HG03571 (cell line): Measurements from ENCODE around the gene GLB1L2.

Experiments used
- ATAC-seq: cut with Tn5 transposase; IDR thresholded peaks from one replicate; pipeline ENCODE4 v1.9.1; 2021; ENCODE audit not compliant: unreplicated experiment

GLB1L2 gene

GRCh38 chr11:134364261-134364660 lies 32.5 kb downstream of the GLB1L2 start:
- ATAC-seq = no peak

GRCh38 chr11:134365011-134365925 lies 33.5 kb downstream of the GLB1L2 start:
- ATAC-seq = no peak

- no peak for ATAC-seq
Observed at GRCh38 chr11:134366254-134366653, 34.5 kb downstream of the GLB1L2 start.

- ATAC-seq = no peak
Observed at GRCh38 chr11:134367781-134368180, 36.0 kb downstream of the GLB1L2 start.

GRCh38 chr11:134369656-134370525 lies 38.1 kb downstream of the GLB1L2 start:
- no peak for ATAC-seq

GRCh38 chr11:134370526-134371435 lies 39.0 kb downstream of the GLB1L2 start:
- no peak for ATAC-seq

GRCh38 chr11:134371436-134372185 lies 39.8 kb downstream of the GLB1L2 start:
- ATAC-seq = no peak

- no peak for ATAC-seq
Observed at GRCh38 chr11:134372536-134372935, 40.7 kb downstream of the GLB1L2 start.

- ATAC-seq = no peak
Observed at GRCh38 chr11:134372961-134373360, 41.2 kb downstream of the GLB1L2 start.

- ATAC-seq = no peak
Observed at GRCh38 chr11:134373591-134374052, 41.8 kb downstream of the GLB1L2 start.

GRCh38 chr11:134374171-134374570 lies 42.4 kb downstream of the GLB1L2 start:
- ATAC-seq = no peak

GRCh38 chr11:134374891-134375550 lies 43.2 kb downstream of the GLB1L2 start:
- ATAC-seq = no peak

GRCh38 chr11:134376150-134376921 lies 44.5 kb downstream of the GLB1L2 start:
- no peak for ATAC-seq

- ATAC-seq = no peak
Observed at GRCh38 chr11:134377876-134378275, 46.1 kb downstream of the GLB1L2 start.

GRCh38 chr11:134379241-134379640 lies 47.5 kb downstream of the GLB1L2 start:
- no peak for ATAC-seq

GRCh38 chr11:134380229-134380628 lies 48.4 kb downstream of the GLB1L2 start:
- no peak for ATAC-seq

GRCh38 chr11:134380785-134381184 lies 49.0 kb downstream of the GLB1L2 start:
- no peak for ATAC-seq

GRCh38 chr11:134382257-134382656 lies 50.5 kb downstream of the GLB1L2 start:
- ATAC-seq = no peak

GRCh38 chr11:134382830-134383229 lies 51.0 kb downstream of the GLB1L2 start:
- ATAC-seq = no peak
